ENCODE measurements around the gene NELFB. TPM values are rescaled to one million over a fixed set of nuclear protein-coding genes. Genes with fewer than 3 reads are reported as not detected.

The NELFB gene
- total and polyA plus RNA-seq, 9 of the 15 experiments (the other 6 are each of a cell fraction or from before 2014, with no cell fraction given), result 0.24 to 84.0 (median 29.7) TPM

- no peak for TF ChIP-seq MGA (IDR thresholded peaks at IDR 0.05)
- TF ChIP-seq, protein P1, sequence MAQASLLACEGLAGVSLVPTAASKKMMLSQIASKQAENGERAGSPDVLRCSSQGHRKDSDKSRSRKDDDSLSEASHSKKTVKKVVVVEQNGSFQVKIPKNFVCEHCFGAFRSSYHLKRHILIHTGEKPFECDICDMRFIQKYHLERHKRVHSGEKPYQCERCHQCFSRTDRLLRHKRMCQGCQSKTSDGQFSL (CRISPR knock-in tag; IDR thresholded peaks at IDR 0.05), result peak; percentile 96
- TF ChIP-seq, protein P1 (tag; IDR thresholded peaks at IDR 0.05), result peak in 1 of 2 experiments; percentile 89; a peak in 2 of 4 replicates
- no peak for TF ChIP-seq ZNF717 (CRISPR knock-in tag; IDR thresholded peaks at IDR 0.05)
- no peak for TF ChIP-seq CBX2 (IDR thresholded peaks at IDR 0.05; ENCODE audit: insufficient read depth, low read length, poor library complexity, severe bottlenecking)
- peak; percentile 49 for TF ChIP-seq NEUROD1 (IDR thresholded peaks at IDR 0.05; ENCODE audit: borderline replicate concordance, low read depth, low read length, partially characterized antibody)
- TF ChIP-seq ZNF76 (CRISPR knock-in tag; IDR thresholded peaks at IDR 0.05; ENCODE audit: borderline replicate concordance), result no peak
- no peak for TF ChIP-seq DNMT1 (IDR thresholded peaks at IDR 0.05)
- no peak for TF ChIP-seq SRSF9 (IDR thresholded peaks at IDR 0.05; ENCODE audit: borderline replicate concordance, low read depth, low read length)
- no peak for TF ChIP-seq FUS (optimal IDR thresholded peaks at IDR 0.05; ENCODE audit: low read depth, low read length)
- TF ChIP-seq KDM1A (IDR thresholded peaks at IDR 0.05), result no peak
- no peak for TF ChIP-seq PCBP2 (IDR thresholded peaks at IDR 0.05; ENCODE audit: low read depth, low read length, poor library complexity, severe bottlenecking)
- no peak for TF ChIP-seq SIRT6 (IDR thresholded peaks at IDR 0.05; ENCODE audit: low read depth, low read length)
- TF ChIP-seq ZNF695 (CRISPR knock-in tag; IDR thresholded peaks at IDR 0.05), result no peak
- no peak for TF ChIP-seq SNIP1 (IDR thresholded peaks at IDR 0.05; ENCODE audit: low read depth)
- TF ChIP-seq HDAC8 (tag; IDR thresholded peaks at IDR 0.05), result no peak
Observed at GRCh38 chr9:137236238-137236935, 18.7 kb upstream of the NELFB start (continued).
